Measurements from ENCODE around the gene RASGRF1. TPM values are rescaled to one million over a fixed set of nuclear protein-coding genes. Genes with fewer than 3 reads are reported as not detected.

RASGRF1 gene
- total and polyA plus RNA-seq, 10 donors, result 0.50 to 3.4 (median 1.8) TPM

DNA sequence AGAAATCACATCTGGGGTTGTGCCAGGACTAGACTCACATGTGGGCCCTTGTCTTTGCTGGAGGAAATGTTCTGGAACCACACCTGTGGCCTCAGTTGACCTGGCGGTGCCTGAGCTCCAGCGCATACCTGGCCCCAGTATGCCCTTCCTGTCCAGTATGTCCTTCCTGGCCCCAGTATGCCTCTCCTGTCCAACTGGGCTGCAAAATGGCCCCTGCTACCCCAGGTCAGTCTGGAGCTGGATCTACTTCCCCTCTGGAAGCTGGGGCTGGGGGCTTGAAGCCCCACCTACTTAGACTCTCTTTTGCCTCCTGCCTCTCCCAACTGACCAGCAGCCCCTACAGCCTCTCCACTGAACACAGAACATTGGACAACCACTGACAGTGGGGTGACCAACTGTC, 15.3 kb downstream of the RASGRF1 start:
- 30 to 92% (median 83%) methylated on average over 2 of the region's 2 CpGs for WGBS, 5 donors
- Histone ChIP-seq H3K27ac (no peak overlapping the region), H3K36me3 (no peaks in the 10 kb centered on the region), H3K4me3 (no peak overlapping the region), H3K4me1 (no peaks in the 10 kb centered on the region), H3K9me3 (no peaks in the 10 kb centered on the region), H3K27me3 (replicated peaks in 1 of 7) (peaks cover 0 to 12% (median 0%) of the 10 kb centered on the region in 7 donors)
- DNase-seq, result peak; percentile 41
- TF ChIP-seq POLR2AphosphoS5 (IDR thresholded peaks at IDR 0.05) (no peak), CTCF (IDR thresholded peaks at IDR 0.05 in 8 of 11, conservative IDR thresholded peaks at IDR 0.05 in 3 of 11) (no peak), POLR2A (IDR thresholded peaks at IDR 0.05) (no peak)
- intact Hi-C loops (cut with DNase I; ENCODE audit: low total_unique reads), result no loop called here

DNA sequence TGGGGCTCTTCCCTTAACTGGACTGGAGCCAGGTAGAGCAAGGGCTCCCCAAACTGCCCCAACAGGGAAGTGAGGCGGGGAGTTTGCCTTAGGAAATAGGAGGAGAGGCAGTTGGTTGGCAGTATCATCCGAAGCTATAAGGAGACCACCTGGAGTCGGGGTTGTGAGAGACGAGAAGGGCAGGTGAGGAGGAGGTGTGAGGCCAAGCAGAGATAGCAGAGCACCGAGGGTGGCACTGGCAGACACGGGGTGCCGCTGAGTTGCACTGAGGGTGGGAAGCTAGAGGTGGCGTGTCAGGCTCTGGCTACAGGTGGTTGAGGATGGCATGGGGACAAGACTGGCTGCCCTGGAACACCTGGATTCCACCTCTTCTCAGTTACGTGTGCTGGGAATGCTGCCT, 17.2 kb downstream of the RASGRF1 start:
- intact Hi-C loops (cut with DNase I; ENCODE audit: low total_unique reads), result no loop called here
- no peaks in the 10 kb centered on the region for H3K4me1 ChIP-seq
- 75 to 89% (median 80%) methylated on average over 9 of the region's 9 CpGs for WGBS, 5 donors
- H3K27me3 ChIP-seq (replicated peaks in 1 of 7), result peaks cover 0 to 12% (median 0%) of the 10 kb centered on the region in 7 donors
- TF ChIP-seq POLR2A (IDR thresholded peaks at IDR 0.05) (no peak), POLR2AphosphoS5 (IDR thresholded peaks at IDR 0.05) (no peak), CTCF (IDR thresholded peaks at IDR 0.05 in 8 of 11, conservative IDR thresholded peaks at IDR 0.05 in 3 of 11) (no peak)
- no peaks in the 10 kb centered on the region for H3K36me3 ChIP-seq
- DNase-seq, result peak; percentile 54
- H3K9me3 ChIP-seq, result no peaks in the 10 kb centered on the region
- no peak overlapping the region for H3K27ac ChIP-seq
- H3K4me3 ChIP-seq, result no peak overlapping the region

GRCh38 chr15:79071901-79072300, 18.7 kb downstream of the RASGRF1 start:
- Histone ChIP-seq H3K27me3 (replicated peaks in 1 of 7) (peaks cover 0 to 12% (median 0%) of the 10 kb centered on the region in 7 donors), H3K4me3 (no peak overlapping the region), H3K27ac (no peak overlapping the region), H3K9me3 (no peaks in the 10 kb centered on the region), H3K4me1 (no peaks in the 10 kb centered on the region), H3K36me3 (no peaks in the 10 kb centered on the region)
- intact Hi-C loops (cut with DNase I; ENCODE audit: low total_unique reads), result no loop called here
- 82 to 96% (median 87%) methylated on average over 2 to 3 of the region's 3 CpGs for WGBS, 5 donors
- DNase-seq, result peak; percentile 36
- TF ChIP-seq POLR2A (IDR thresholded peaks at IDR 0.05) (no peak), CTCF (IDR thresholded peaks at IDR 0.05 in 8 of 11, conservative IDR thresholded peaks at IDR 0.05 in 3 of 11) (no peak), POLR2AphosphoS5 (IDR thresholded peaks at IDR 0.05) (no peak)

DNA sequence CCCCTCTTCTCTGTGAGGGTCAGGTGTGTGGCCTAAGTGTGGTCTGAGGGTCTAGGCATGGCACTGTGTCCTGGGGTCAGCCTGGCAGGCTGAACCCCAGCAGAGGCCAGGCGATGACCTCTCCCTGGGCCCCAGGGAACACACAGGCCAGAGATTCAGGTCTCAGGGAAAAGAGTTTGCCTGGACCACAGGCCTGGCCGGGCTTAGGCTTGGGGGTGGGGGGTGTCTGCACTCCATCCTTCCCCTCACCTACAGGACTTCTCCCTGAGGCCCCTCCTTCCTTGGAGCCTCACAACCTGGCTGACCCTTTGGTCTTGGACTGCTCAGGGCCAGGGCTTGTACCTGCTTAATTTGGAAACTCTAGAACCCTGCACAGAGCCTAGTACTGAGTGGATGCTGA, 21.8 kb downstream of the RASGRF1 start:
- peak; percentile 47 for DNase-seq
- H3K27me3 ChIP-seq (replicated peaks in 1 of 7), result peaks cover 0 to 4% (median 0%) of the 10 kb centered on the region in 7 donors
- H3K4me3 ChIP-seq, result no peak overlapping the region
- TF ChIP-seq POLR2AphosphoS5 (IDR thresholded peaks at IDR 0.05), result no peak
- TF ChIP-seq POLR2A (IDR thresholded peaks at IDR 0.05), result no peak
- TF ChIP-seq CTCF (IDR thresholded peaks at IDR 0.05 in 8 of 11, conservative IDR thresholded peaks at IDR 0.05 in 3 of 11), result no peak
- intact Hi-C loops (cut with DNase I; ENCODE audit: low total_unique reads), result no loop called here
- WGBS, 5 donors, result 80 to 94% (median 89%) methylated on average over 2 of the region's 2 CpGs
- no peaks in the 10 kb centered on the region for H3K36me3 ChIP-seq
- no peak overlapping the region for H3K27ac ChIP-seq
- no peaks in the 10 kb centered on the region for H3K9me3 ChIP-seq
- no peaks in the 10 kb centered on the region for H3K4me1 ChIP-seq

Measured in spleen (tissue), 11 donors.